ENCODE data around the gene EPX.

DNA sequence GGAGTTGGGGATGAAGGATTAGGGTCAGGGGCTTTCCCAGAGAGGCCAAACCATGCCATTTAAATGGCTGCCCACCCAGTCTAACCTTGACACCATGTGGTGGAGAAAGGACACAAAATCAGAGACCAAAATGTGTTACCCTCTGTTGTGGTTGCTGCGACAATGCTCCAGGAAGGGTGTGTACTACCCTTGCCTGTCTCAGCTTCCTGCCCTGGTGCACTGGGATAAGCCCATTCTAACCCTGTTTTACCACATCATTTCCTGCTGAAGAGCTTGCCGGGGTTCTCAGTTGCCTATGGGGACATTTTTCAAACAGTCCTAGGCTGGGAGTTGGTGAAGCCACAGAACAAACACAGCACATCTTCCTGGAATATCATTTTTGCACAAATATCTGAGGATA is 39.5 kb upstream of the EPX start:
- TF ChIP-seq ATF3 (IDR thresholded peaks at IDR 0.05) (no peak), RAD21 (IDR thresholded peaks at IDR 0.05; ENCODE audit: low read depth) (no peak), YY1 (IDR thresholded peaks at IDR 0.05; ENCODE audit: extremely low read depth, insufficient replicate concordance, low read depth, low read length) (no peak)
- TF ChIP-seq, protein P1, sequence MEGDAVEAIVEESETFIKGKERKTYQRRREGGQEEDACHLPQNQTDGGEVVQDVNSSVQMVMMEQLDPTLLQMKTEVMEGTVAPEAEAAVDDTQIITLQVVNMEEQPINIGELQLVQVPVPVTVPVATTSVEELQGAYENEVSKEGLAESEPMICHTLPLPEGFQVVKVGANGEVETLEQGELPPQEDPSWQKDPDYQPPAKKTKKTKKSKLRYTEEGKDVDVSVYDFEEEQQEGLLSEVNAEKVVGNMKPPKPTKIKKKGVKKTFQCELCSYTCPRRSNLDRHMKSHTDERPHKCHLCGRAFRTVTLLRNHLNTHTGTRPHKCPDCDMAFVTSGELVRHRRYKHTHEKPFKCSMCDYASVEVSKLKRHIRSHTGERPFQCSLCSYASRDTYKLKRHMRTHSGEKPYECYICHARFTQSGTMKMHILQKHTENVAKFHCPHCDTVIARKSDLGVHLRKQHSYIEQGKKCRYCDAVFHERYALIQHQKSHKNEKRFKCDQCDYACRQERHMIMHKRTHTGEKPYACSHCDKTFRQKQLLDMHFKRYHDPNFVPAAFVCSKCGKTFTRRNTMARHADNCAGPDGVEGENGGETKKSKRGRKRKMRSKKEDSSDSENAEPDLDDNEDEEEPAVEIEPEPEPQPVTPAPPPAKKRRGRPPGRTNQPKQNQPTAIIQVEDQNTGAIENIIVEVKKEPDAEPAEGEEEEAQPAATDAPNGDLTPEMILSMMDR (IDR thresholded peaks at IDR 0.05 in 2 of 3, conservative IDR thresholded peaks at IDR 0.05 in 1 of 3; ENCODE audit: borderline replicate concordance in 1 of 3, insufficient read depth in 1 of 3, low read depth in 2 of 3, low read length in 2 of 3) = no peak
